IPS-18c (cell line): ENCODE results near the gene F2RL3.

ENCODE experiments used
- H3K4me3 ChIP-seq: 2 replicates; pipeline ENCODE4 v1.7.0; 2013; ENCODE audit warnings: low read depth, mild to moderate bottlenecking, low read length, moderate library complexity; ENCODE audit not compliant: insufficient read depth
- H3K9me3 ChIP-seq: one replicate; pipeline ENCODE4 v1.6.1; 2013; ENCODE audit warnings: mild to moderate bottlenecking, low read length, moderate library complexity; ENCODE audit not compliant: control insufficient read depth, insufficient read depth

The F2RL3 gene

GRCh38 chr19:16889883-16890460, 1.2 kb downstream of the F2RL3 start:
- Histone ChIP-seq H3K4me3 (no peak overlapping the region), H3K9me3 (no peaks in the 10 kb centered on the region)

GRCh38 chr19:16890461-16891184, 1.8 kb downstream of the F2RL3 start:
- H3K4me3 ChIP-seq: no peak overlapping the region
- peaks cover 3% of the 10 kb centered on the region for H3K9me3 ChIP-seq

- peaks cover 3% of the 10 kb centered on the region for H3K9me3 ChIP-seq
- H3K4me3 ChIP-seq: no peak overlapping the region
Measured at GRCh38 chr19:16891696-16892382, 3.0 kb downstream of the F2RL3 start.

DNA sequence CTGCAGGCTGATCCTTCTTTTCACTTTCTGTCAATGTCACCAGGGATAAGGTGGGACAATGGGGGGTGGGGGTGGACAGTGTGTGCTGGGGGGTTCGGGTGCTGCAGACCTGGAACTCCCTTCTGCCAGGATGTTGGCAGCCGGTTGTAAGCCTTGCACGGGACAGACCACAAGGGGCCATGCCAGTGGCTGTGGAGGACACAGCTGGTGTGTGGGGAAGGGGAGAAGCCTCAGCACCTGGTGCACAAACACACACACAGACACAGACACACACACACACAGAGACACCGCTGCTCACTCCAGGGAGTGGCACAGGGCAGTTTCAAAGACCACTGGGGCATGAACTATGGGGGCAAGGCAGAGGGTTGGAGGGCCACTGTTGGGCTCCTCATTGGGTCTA, 3.6 kb downstream of the F2RL3 start:
- no peak overlapping the region for H3K4me3 ChIP-seq
- peaks cover 3% of the 10 kb centered on the region for H3K9me3 ChIP-seq

GRCh38 chr19:16892868-16893685, 4.3 kb downstream of the F2RL3 start:
- H3K9me3 ChIP-seq: peaks cover 3% of the 10 kb centered on the region
- no peak overlapping the region for H3K4me3 ChIP-seq

DNA sequence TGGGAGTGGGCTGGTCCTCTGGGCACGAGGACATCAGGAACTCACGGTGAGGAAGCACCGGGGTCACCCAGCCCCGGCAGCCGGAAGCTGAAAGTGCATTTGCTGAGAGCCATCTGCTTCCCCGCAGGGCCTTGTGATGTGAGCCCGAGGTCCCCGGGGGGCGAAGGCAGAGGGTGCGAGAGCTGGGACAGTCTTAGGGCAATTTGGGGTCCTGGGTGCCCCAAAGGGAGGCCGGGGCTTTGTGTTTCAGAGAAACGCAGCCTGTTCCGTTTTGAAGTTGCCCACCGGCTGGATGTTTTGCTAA, 4.8 kb downstream of the F2RL3 start:
- Histone ChIP-seq H3K9me3 (peaks cover 3% of the 10 kb centered on the region), H3K4me3 (no peak overlapping the region)

- H3K4me3 ChIP-seq: no peak overlapping the region
- peaks cover 3% of the 10 kb centered on the region for H3K9me3 ChIP-seq
Measured at GRCh38 chr19:16894080-16894479, 5.3 kb downstream of the F2RL3 start.

- peaks cover 3% of the 10 kb centered on the region for H3K9me3 ChIP-seq
- peak overlapping the region; percentile 42 for H3K4me3 ChIP-seq
Measured at GRCh38 chr19:16895467-16896145, 6.8 kb downstream of the F2RL3 start.

- Histone ChIP-seq H3K9me3 (peaks cover 3% of the 10 kb centered on the region), H3K4me3 (peak overlapping the region; percentile 42)
Measured at GRCh38 chr19:16896146-16897028, 7.6 kb downstream of the F2RL3 start.

DNA sequence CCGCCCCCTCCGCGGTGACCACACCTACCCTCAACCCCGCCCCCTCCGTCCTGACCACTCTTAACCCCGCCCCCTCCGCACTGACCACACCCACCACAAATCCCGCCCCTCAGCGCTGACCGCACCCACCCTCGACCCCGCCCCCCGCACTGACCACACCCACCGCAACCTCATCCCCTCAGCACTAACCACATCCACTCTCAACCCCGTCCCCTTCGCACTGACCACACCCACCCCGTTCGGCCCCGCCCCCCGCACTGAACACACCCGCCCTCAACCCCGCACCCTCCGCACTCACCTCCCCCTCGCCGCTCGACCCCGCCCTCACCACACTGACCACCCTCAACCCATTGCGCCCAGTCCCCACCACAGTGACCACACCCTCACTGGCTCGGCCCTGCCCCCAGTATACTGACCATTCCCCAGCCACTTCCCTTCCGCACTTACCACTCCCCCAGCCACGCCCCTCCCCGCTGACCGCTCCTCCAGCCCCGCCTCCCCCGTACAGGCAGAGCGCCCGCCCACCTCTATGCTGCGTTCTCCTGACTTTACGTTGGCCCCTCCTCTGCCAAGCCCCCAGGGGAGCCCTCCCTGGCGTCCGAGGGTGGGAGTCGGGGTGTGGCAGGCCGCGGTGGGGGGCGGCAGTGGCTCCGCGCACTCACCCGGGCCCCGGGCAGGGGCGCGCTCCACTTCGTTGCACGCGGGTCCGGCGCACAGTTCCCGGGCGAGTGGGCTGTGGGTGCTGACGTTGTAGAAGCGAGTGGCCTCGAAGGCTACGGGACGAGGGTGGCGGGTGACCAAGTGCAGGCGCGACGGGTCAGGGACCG, 8.4 kb downstream of the F2RL3 start:
- Histone ChIP-seq H3K4me3 (peak overlapping the region; percentile 77), H3K9me3 (peaks cover 3% of the 10 kb centered on the region)

DNA sequence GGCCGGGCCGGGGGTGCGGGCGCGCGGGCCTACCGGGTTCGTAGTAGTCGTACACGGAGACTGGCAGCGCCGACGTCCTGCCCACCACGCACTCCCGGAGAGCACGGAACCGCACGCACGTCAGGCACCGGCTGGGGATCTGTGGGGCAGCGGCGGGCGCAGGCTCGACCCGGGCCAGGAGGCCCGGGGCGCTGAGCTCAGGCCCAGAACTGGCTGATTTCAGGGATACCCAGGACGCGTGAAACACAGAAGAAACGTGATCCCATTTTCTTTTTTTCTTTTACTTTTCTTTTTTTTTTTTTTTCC, 9.0 kb downstream of the F2RL3 start:
- peaks cover 3% of the 10 kb centered on the region for H3K9me3 ChIP-seq
- H3K4me3 ChIP-seq: peak overlapping the region; percentile 77

DNA sequence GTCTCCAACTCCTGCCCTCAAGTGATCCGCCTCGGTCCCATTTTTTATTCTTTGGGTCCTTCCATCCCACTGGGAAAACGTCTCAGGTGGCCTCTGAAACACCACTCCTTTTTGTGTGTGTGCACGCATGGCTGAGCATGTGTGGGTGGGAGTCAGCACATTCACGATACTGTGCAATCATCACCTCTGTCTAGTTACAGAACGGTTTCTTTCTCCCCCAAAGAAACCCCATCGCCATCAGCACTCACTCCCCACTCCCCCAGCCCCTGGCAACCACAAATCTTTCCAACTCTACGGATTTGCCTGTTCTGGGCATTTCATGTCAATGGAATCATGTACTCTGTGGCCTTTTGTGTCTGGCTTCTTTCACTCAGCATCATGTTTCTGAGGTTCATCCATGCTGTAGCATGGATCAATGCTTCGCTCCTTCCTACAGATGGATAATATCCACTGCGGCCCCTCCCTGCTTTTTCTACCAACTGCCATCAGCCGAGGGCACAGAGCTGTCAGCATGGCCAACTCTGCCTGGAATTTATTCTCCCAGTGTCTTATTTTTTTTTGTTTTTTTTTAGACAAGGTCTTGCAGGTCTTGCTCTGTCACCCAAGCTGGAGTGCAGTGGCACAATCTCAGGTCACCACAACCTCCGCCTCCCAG, 9.7 kb downstream of the F2RL3 start:
- no peak overlapping the region for H3K4me3 ChIP-seq
- H3K9me3 ChIP-seq: peaks cover 3% of the 10 kb centered on the region

GRCh38 chr19:16899566-16900075, 10.8 kb downstream of the F2RL3 start:
- peaks cover 3% of the 10 kb centered on the region for H3K9me3 ChIP-seq
- no peak overlapping the region for H3K4me3 ChIP-seq

GRCh38 chr19:16901491-16902175, 12.8 kb downstream of the F2RL3 start:
- no peak overlapping the region for H3K4me3 ChIP-seq
- H3K9me3 ChIP-seq: no peaks in the 10 kb centered on the region

DNA sequence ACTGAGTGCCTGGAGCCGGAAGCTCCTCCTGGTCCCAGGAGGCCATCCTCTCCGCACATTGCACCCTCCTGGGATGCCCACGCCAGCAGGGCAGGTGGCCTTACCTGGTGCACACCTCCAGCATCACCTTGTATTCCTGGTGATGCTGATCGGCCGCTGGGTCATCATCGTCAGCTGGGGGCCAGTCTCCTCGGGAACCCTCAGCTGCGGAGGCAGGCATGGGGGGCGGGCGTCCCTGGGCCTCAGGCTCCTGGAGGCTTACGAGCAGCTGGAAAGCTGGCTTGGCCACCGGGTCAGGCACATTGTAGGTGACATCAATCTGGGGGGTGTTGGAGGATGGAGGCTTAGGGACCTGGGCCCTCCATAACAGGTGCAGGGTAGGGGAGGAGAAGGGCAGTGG, 13.7 kb downstream of the F2RL3 start:
- Histone ChIP-seq H3K9me3 (no peaks in the 10 kb centered on the region), H3K4me3 (no peak overlapping the region)
